GM19395 (cell line): ENCODE measurements around the gene DBX1.
"Not testable (repeated sequence)": the region's sequence is repeated elsewhere in the genome, so short reads cannot be mapped to it uniquely, and the experiment has no call there.

ENCODE experiments used
- ATAC-seq: cut with Tn5 transposase; IDR thresholded peaks from one replicate; pipeline ENCODE4 v1.9.1; 2021; ENCODE audit warnings: mild to moderate bottlenecking, moderate library complexity; ENCODE audit not compliant: unreplicated experiment

Gene DBX1

GRCh38 chr11:20160425-20161229 lies at the start of gene DBX1:
Gene DBX1, minus strand, starts transcription at chr11:20160475. Its CDS starts 151 bp downstream, at chr11:20160324.
- ATAC-seq = no peak

- ATAC-seq = no peak
Observed at GRCh38 chr11:20208622-20209111, 48.4 kb upstream of the DBX1 start.

- ATAC-seq = no peak
Observed at GRCh38 chr11:20207781-20208621, 47.7 kb upstream of the DBX1 start.

- ATAC-seq = no peak
Observed at GRCh38 chr11:20205807-20206206, 45.5 kb upstream of the DBX1 start.

GRCh38 chr11:20204681-20205080 lies 44.4 kb upstream of the DBX1 start:
- no peak for ATAC-seq

- ATAC-seq = no peak
Observed at GRCh38 chr11:20203831-20204230, 43.6 kb upstream of the DBX1 start.

GRCh38 chr11:20201231-20201630 lies 41.0 kb upstream of the DBX1 start:
- no peak for ATAC-seq

- ATAC-seq = not testable (repeated sequence)
Observed at GRCh38 chr11:20200331-20200955, 40.2 kb upstream of the DBX1 start.

- ATAC-seq = no peak
Observed at GRCh38 chr11:20197881-20198280, 37.6 kb upstream of the DBX1 start.

GRCh38 chr11:20194470-20194869 lies 34.2 kb upstream of the DBX1 start:
- ATAC-seq = no peak

- ATAC-seq = no peak
Observed at GRCh38 chr11:20193307-20193706, 33.0 kb upstream of the DBX1 start.

- no peak for ATAC-seq
Observed at GRCh38 chr11:20192641-20193040, 32.4 kb upstream of the DBX1 start.

- no peak for ATAC-seq
Observed at GRCh38 chr11:20192151-20192550, 31.9 kb upstream of the DBX1 start.

- no peak for ATAC-seq
Observed at GRCh38 chr11:20178976-20179375, 18.7 kb upstream of the DBX1 start.

GRCh38 chr11:20177136-20177535 lies 16.9 kb upstream of the DBX1 start:
- no peak for ATAC-seq

- no peak for ATAC-seq
Observed at GRCh38 chr11:20172721-20173447, 12.6 kb upstream of the DBX1 start.

GRCh38 chr11:20163783-20164481 lies 3.7 kb upstream of the DBX1 start:
- no peak for ATAC-seq

GRCh38 chr11:20162824-20163782 lies 2.8 kb upstream of the DBX1 start:
- ATAC-seq = no peak
